ENCODE data around the gene PSORS1C2. TPM values are rescaled to one million over a fixed set of nuclear protein-coding genes. Genes with fewer than 3 reads are reported as not detected.

The PSORS1C2 gene
- total RNA-seq, 1 experiment from 2014 or later: not detected

GRCh38 chr6:31090275-31090972, 48.4 kb downstream of the PSORS1C2 start:
- no peaks in the 10 kb centered on the region for H3K9me3 ChIP-seq (ENCODE audit: low read depth, low read length, poor library complexity, severe bottlenecking)
- no TSS peak for BruUV-seq (replicated peaks)
- TF ChIP-seq CTCF (conservative IDR thresholded peaks at IDR 0.05; ENCODE audit: low read depth, low read length) (no peak), EZH2 (IDR thresholded peaks at IDR 0.05; ENCODE audit: borderline replicate concordance, low read depth, low read length, poor library complexity, severe bottlenecking) (no peak)
- no peak for DNase-seq (ENCODE audit: low spot score)
- no peaks in the 10 kb centered on the region for H3K36me3 ChIP-seq (ENCODE audit: insufficient read depth, low read length, poor library complexity, severe bottlenecking)
- no peak overlapping the region for H3K4me3 ChIP-seq (ENCODE audit: low read depth, low read length, poor library complexity, severe bottlenecking)
- ChIA-PET POLR2A (ENCODE audit: low non-redundant PET) (no interaction called here), CTCF (no interaction called here)
- H3K27me3 ChIP-seq (replicated peaks; ENCODE audit: insufficient read depth, low read depth, low read length, poor library complexity): no peaks in the 10 kb centered on the region
- intact Hi-C loops (cut with micrococcal nuclease; ENCODE audit: unreplicated experiment): no loop called here
- no peak overlapping the region for H3K27ac ChIP-seq (ENCODE audit: low read depth, low read length, poor library complexity, severe bottlenecking)
- H3K4me1 ChIP-seq (ENCODE audit: insufficient read depth, low read length, poor library complexity, severe bottlenecking): peaks cover 20% of the 10 kb centered on the region

Other genes starting within 250 kb of the PSORS1C2 start
- 42.6 and 45.9 TPM in 2 replicates for gene GTF2H4, start 230.9 kb downstream of the PSORS1C2 start, total RNA-seq (2021)
- gene VARS2, start 224.8 kb downstream of the PSORS1C2 start, total RNA-seq (2021): 48.4 and 53.4 TPM in 2 replicates
- not detected in 2 replicates for gene SFTA2, start 206.9 kb downstream of the PSORS1C2 start, total RNA-seq (2021)
- not detected in 2 replicates for gene MUCL3, start 198.1 kb downstream of the PSORS1C2 start, total RNA-seq (2021)
- gene MUC21, start 155.3 kb downstream of the PSORS1C2 start, total RNA-seq (2021): not detected in 2 replicates
- gene MUC22, start 128.6 kb downstream of the PSORS1C2 start, total RNA-seq (2021): not detected in 2 replicates
- not detected in 2 replicates for gene C6orf15, start 26.5 kb downstream of the PSORS1C2 start, total RNA-seq (2021)
- gene PSORS1C1, start 24.3 kb downstream of the PSORS1C2 start, total RNA-seq (2021): 0.74 TPM in 1 of 2 replicates, not detected in the other
- not detected in 2 replicates for gene CDSN, start 18.6 kb downstream of the PSORS1C2 start, total RNA-seq (2021)
- 51.7 and 58.0 TPM in 2 replicates for gene CCHCR1, start 18.7 kb upstream of the PSORS1C2 start, total RNA-seq (2021)
- gene TCF19, start 19.5 kb upstream of the PSORS1C2 start, total RNA-seq (2021): 31.8 and 39.1 TPM in 2 replicates
- not detected in 2 replicates for gene POU5F1, start 31.6 kb upstream of the PSORS1C2 start, total RNA-seq (2021)
- 121 and 134 TPM in 2 replicates for gene HLA-C, start 133.0 kb upstream of the PSORS1C2 start, total RNA-seq (2021)
- 27.3 and 29.9 TPM in 2 replicates for gene HLA-B, start 218.1 kb upstream of the PSORS1C2 start, total RNA-seq (2021)